HT1080 (cell line): Measurements from ENCODE around the gene ADAMTS16. TPM values are rescaled to one million over a fixed set of nuclear protein-coding genes. Genes with fewer than 3 reads are reported as not detected.
"Not testable (repeated sequence)": the region's sequence is repeated elsewhere in the genome, so short reads cannot be mapped to it uniquely, and the experiment has no call there.

ENCODE experiments used
- DNase-seq: peaks from one replicate; pipeline ENCODE4 v3.0.0-alpha.2; 2015; ENCODE audit warnings: low read depth
- polyA plus RNA-seq, 2 experiments: library from polyadenylated mRNA; depleted of rRNA; stranded (reverse); fragments of >200 nt; gene quantifications; 2 replicates each; pipeline ENCODE4 v1.2.3, GENCODE V29; 2015
- total RNA-seq: library from RNA; depleted of rRNA; stranded (reverse); fragments of >200 nt; shearing (Covaris generic); gene quantifications from 2 replicates; pipeline ENCODE4 v1.2.3, GENCODE V29; 2014; rRNA removed

The ADAMTS16 gene, protein sequence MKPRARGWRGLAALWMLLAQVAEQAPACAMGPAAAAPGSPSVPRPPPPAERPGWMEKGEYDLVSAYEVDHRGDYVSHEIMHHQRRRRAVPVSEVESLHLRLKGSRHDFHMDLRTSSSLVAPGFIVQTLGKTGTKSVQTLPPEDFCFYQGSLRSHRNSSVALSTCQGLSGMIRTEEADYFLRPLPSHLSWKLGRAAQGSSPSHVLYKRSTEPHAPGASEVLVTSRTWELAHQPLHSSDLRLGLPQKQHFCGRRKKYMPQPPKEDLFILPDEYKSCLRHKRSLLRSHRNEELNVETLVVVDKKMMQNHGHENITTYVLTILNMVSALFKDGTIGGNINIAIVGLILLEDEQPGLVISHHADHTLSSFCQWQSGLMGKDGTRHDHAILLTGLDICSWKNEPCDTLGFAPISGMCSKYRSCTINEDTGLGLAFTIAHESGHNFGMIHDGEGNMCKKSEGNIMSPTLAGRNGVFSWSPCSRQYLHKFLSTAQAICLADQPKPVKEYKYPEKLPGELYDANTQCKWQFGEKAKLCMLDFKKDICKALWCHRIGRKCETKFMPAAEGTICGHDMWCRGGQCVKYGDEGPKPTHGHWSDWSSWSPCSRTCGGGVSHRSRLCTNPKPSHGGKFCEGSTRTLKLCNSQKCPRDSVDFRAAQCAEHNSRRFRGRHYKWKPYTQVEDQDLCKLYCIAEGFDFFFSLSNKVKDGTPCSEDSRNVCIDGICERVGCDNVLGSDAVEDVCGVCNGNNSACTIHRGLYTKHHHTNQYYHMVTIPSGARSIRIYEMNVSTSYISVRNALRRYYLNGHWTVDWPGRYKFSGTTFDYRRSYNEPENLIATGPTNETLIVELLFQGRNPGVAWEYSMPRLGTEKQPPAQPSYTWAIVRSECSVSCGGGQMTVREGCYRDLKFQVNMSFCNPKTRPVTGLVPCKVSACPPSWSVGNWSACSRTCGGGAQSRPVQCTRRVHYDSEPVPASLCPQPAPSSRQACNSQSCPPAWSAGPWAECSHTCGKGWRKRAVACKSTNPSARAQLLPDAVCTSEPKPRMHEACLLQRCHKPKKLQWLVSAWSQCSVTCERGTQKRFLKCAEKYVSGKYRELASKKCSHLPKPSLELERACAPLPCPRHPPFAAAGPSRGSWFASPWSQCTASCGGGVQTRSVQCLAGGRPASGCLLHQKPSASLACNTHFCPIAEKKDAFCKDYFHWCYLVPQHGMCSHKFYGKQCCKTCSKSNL
- total RNA-seq, result 3.9 and 4.7 TPM in 2 replicates
- 4.6 and 5.2 TPM in 2 replicates for polyA plus RNA-seq (2015; cell fraction: cytosol; rRNA removed)
- 16.1 and 19.0 TPM in 2 replicates for polyA plus RNA-seq (2015; cell fraction: nucleus; rRNA removed)

DNA sequence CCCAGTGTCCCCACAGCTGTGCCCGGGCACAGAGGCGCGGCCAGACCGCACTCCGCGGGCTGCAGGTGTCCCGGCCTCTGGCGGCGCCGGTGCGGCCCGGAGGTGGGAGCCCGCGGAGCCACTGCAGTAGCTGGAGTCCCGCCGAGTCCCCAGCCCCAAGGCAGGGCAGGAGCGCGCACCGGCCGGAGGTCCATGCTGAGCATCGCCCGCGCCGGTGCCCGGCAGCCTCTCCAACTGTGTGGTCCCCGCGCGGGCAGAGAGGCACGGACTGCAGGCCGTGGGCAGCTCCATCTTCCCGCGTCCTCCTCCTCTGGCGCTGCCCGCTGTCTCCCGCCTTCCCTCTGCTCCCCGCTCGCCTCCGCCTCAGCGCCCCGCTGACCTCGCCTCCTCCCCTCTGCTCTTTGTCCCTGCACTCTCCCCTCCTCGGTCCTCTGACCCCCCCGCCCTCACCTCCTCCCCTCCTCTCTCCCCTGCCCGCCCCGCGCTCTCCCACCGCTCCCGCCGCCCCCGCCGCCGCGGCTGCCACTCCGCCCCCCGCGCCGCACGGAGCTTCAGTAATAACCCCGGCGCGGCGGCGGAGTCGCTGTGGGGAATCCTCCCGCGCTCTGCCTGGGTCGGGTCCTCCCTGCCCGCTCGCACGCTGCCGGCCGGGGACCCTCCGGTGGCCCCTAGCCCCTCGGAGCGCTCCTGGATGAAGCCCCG is at the start of gene ADAMTS16:
Gene ADAMTS16, plus strand, starts transcription at position 554 of the 702 bp plus-strand sequence. Its CDS starts 138 bp downstream, at position 692.
- no peak for DNase-seq

DNA sequence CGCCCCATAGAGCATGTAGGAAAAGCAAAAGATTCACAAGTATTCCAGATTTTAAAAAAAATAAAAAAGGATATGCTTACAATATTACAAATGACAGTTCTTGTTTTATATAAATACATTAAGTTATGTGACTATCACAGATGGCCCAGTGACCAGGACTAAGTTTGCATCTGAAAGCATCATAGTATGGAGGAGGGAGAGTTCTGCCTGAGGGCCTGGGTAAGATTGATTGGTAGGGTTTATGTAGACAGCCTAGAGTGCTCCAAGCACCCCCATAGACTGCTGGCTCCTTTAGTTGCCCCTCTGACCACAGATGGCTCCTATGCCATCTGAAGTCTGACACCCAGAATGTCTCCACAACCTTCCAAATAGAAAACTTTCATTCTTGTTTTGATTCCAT is 48.0 kb upstream of the ADAMTS16 start:
- DNase-seq, result no peak

DNA sequence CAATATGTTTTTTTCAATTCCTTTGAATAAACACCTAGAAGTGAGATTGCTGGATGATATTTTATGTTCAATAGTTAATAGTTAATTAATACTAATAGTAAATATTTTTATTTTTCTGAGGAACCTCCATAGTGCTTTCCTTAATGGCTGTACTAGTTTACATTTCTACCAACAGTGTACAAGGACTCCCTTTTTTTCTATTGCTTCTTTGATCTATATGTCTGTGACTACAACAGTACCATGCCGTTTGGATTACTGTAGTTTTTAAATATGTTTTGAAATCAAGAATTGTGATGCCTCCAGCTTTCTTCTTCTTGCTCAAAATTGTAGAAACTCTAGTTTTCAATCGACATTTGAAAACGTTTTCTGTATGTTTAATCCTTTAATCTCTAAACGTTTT is 39.5 kb upstream of the ADAMTS16 start:
- DNase-seq, result no peak

DNA sequence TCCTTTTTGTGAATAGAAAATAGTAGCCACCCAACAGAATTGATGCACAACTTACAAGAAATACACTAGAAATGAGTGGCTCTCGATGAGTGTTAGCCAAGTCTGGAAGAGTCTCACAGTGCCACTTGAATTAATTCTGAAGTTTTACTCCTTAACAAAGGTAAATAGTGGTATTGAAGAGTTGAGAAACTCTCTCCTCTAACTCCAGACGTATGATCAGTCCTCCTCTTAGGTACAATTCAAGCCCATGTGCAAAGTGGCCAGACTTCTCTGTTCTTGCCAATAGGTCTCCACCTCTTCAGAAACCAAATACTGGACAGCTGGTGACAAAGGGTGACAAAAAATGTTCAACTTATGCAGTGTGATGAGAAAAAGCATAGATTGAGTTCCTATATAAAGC is 38.5 kb upstream of the ADAMTS16 start:
- DNase-seq, result no peak

DNA sequence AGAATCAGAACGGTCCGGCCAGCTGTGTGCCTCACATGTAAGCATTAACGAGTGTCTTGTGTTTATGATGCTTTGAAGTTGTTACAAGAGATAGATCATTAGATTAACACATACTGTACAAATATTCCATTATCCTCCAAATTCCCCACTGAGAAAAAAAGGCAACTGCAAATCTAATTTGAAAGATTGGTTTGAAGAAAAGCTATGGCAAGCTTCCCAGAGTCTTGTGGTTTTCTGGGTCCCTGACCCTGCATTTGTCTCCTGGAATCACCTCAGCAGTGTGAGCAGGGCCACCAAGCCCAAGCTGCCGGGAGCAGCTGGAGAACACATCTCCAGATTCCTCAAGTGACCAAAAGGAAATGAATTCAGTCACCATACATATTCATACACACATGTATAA is 36.9 kb upstream of the ADAMTS16 start:
- DNase-seq, result peak; percentile 41

DNA sequence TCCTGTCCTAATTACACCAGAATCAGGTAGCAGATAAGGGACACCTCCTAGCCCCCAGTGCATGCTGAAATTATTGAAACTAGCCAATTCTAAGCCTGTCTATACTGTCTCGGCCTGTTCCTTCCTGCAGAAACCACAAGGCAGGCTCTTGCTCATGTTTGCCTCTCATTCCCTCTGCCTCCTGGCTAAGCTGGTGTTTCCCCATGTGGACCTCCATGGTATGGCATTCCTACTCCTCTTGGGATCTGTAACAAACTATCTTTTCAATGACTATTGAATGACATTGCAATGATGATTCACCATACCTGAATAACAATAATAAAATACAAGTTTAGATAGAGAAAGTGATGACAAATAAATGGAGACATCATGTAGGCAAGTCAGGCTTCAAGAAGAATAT is 35.6 kb upstream of the ADAMTS16 start:
- peak; percentile 52 for DNase-seq

DNA sequence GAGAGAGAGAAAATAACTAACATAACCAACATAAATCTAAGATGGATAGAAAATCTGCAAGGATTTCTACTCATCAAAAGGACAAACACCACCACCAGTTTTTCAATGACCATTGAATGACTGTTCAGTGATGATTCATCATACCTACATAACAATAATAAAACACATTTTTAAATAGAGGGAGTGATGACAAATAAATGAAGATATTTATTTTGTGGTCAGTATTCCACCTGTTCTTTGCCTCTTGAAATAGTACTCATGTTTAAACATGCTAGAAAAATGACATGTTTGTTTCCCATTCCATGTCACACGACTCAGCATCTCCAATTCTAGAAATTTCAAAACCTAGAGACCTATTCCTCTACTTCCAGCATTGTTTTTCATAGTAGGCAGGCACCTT is 34.6 kb upstream of the ADAMTS16 start:
- DNase-seq, result peak; percentile 45

DNA sequence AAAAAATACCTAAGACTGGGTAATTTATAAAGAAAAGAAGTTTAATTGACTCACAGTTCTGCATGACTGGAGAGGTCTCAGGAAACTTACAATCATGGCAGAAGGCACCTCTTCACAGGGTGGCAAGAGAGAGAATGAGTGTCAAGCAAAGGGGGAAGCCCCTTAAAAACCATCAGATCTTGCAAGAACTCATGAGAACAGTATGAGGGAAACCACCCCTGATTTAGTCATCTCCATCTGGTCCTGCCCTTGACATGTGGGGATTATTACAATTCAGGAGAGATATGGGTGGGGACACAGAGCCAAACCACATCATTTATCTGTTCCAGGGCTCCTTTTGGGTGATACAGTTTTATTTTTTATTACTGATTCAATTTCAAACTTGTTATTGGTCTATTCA is 23.2 kb upstream of the ADAMTS16 start:
- DNase-seq, result no peak

DNA sequence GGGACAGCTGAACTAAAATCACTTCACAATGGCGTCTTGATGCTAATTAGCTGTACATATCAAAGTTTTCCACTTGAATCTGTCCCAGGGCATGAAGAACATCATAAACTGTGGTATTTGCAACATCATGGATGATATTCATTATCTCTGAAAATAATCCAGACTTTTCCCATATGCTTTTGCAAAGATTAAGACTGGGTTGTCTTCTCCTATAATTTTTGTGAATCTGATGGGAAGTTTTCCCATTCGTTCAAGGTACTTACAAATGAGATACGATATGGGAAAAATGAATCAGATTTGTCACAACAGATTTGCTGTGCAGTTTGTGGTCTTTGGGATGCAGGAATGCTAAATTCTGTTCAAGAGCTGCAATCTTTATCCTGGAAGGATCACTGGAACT is 17.4 kb upstream of the ADAMTS16 start:
- no peak for DNase-seq

DNA sequence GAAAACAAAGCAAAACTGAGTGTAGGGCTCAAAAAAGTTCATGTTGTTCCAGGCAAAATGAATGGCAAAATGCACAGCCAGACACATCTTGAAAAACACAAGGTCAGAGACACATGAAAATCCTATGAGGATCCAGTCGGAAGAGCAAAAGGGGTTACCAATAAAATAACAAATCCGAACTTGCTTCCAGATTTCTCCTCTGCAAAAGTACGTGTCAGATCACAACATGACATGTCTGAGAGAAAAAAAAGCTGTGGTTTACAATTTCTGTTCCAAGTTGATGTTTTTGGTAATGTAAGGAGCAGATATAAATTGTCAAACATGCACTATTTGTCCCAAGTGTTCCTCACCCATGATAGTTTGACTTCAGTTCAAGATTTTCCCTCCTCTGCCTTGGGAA is 15.9 kb upstream of the ADAMTS16 start:
- DNase-seq, result no peak

DNA sequence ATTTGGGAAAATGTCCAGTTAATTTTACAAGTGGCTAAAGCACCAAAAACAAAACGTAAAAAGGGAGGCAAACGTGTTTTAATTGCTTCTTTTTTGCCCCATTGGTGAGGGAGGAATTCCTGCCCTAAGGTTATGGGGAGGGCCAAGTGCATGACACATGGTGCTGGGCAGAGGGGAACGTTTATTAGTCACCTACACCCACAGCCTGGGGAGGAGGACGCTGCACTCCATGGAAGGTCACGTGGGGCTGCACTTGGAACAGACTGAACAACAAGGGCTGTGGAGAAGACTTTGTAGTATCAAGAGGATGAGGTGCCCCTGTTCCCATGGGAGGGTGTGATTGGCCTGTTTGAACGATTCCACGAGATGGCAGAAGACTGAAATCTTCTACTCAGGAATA is 13.7 kb upstream of the ADAMTS16 start:
- peak; percentile 92 for DNase-seq

DNA sequence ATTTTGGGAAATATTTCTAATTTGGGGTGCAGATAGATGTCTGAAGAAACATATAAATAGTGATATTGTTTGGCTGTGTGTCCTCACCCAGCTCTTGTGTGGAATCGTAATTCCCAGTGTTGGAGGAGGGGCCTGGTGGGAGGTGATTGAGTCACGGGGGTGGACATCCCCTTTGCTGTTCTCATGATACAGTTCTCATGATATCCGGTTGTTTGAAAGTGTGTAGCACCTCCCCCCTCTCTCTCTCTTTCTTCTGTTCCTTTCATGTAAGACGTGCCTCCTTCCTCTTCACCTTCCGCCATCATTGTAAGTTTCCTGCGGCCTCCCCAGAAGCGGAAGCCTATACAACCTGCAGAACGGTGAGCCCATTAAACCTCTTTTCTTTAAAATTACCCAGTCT is 11.4 kb upstream of the ADAMTS16 start:
- peak; percentile 58 for DNase-seq

DNA sequence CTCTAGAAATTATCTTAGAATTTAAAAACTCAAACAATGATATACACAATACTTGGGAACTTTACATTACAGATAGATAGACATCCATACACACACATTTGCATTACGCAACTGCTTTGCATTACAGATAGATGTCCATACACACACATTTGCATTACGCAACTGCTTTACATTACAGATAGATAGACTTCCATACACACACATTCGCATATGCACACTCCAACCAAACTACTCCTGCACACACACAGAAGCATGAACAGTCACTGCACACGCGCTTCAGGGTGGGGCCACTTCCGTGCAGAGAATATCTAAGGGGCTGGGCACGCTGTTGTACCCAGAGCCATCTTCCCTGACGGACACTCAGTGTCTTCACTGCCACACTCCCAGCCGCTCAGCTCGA is 7.9 kb upstream of the ADAMTS16 start:
- DNase-seq, result no peak

DNA sequence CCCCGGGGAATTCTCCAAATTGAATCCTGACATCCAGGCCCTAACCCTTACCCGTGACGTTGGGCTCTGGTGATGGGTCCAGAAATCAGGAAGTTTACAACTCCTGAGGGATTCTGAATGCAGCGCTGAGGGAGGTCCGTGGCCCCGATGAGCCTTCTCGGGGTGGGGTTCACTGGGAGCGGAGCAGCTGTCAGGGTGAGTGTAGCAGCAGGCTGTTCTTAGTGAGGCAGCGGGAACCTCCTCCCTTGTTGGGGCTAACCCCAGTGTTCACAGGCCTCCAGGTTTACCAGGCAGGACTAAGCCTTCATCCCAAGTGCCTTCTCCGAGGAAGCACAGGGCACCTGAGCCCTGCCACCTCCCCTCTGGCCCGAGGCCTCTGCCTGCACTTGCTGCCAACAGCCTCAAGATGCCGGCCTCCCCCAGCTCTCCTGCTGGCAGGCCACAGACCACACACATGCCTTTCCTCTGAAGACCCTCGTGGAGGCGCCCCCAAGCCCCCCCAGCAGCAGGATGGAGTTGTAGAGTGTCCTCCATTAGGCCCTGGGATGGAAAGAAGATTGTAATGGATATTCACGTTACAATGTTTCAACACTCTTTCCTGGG is 7.3 kb upstream of the ADAMTS16 start:
- no peak for DNase-seq

DNA sequence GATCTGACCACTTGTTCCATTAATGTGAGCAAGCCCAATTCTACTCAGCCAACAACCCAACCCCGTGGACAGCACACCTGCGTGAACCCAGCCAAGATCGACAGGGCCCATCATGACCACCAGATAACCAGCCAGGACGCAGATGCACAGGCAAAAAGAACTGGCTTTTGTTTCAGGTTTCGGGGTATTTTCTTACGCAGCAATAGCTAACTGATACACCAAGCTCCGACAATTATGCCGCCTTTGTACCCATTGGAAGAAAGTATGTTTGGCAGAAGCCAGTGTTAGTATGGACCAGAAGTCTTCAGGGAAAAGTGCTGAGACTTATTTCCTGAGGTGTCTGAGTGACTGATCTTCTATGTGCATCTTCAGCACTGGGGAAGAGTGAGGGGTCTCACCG is 6.0 kb upstream of the ADAMTS16 start:
- no peak for DNase-seq

DNA sequence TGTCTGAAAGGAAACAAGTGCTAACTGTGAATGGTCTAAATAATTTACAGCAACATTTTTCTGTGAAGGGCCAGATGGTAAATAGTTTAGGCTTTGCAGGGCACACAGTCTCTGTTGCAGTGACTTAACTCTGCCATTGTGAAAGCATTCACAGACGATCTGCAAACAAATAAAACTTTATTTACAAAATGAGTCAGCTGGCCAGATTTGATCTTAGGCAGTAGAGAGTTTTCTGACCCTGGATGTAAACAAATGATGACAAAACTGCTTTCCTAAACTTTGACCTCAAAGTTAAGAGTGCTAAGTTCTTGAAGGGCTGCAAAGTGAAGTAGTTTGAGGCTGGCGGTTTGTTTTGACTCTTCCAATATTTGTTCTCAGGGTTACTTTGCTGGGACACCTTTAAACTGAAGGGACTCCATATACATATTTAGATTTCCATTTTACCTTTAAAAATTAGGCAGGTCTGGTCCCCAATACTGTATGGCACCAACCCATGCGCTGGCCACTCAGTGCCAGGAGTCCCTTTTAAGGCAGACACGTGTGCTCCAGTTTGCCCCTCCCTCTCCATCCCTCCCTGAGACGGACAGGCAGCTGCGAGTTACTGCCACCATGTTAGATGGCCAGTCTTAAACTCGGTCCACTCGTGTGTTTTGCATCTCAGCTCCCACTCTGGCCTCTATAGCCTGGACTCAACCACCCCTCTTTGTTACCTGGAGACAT is 4.0 kb upstream of the ADAMTS16 start:
- DNase-seq, result no peak

DNA sequence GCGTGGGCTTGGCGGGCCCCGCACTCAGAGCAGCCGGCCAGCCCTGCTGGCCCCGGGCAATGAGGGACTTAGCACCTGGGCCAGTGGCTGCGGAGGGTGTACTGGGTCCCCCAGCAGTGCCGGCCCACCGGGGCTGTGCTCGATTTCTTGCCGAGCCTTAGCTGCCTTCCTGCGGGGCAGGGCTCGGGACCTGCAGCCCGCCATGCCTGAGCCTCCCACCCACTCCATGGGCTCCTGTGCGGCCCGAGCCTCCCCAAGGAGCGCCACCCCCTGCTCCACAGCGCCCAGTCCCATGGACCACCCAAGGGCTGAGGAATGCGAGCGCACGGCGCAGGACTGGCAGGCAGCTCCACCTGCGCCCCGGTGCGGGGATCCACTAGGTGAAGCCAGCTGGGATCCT is 2.3 kb upstream of the ADAMTS16 start:
- not testable (repeated sequence) for DNase-seq

DNA sequence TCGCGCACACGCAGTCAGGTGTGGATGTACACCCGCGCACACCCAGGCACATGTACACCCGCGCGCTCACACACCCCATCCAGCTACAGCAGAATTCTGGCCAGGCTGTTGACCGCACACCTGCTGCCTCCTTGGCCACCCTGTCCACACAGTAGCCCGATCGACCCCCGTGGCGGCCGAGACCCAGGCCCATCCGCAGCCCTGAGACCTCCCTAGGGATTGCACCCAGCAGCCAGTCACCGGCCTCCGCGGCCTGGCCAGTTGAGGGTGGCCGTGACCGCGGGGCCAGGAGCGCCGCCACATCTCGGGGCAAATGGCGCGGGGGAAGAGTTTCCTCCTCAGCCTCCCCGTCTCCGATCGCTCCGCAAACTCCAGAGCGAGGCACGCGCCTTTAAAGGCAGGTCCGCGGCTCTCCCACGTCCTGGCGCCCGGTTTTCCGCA is 774 bp upstream of the ADAMTS16 start:
- no peak for DNase-seq

DNA sequence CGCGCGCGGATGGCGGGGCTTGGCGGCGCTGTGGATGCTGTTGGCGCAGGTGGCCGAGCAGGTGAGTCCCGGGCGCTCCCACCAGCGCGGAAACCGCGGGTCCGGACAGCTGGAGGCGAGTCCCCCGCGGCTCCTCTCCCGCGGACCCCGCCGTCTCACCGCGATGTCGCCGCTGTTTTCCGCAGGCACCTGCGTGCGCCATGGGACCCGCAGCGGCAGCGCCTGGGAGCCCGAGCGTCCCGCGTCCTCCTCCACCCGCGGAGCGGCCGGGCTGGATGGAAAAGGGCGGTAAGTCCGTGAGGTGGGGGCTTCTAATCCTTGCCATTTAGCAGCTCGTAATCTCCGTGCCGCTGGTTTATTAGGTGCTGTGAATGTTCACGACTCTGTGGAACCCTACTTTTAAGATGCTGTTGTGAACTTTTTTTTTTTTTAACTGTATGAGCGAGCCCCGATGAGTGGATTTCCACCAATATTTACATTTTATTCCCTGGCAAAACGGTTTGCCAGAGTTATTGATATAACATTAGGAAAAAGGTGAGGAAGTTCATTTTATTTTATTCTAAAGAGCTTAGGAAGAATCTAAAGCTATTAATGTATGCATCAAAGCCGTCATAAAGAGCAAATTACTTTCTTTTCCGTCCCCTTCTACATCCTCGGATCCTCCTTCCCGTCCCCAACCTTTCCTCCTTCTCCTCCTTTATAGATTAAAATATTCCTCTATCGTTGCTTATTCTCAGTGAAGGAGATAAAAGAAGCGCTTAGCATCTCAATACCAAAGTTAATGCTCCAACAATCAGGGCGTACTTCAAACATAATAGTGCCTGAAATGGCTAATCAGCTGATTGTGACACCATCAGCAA is 579 bp downstream of the ADAMTS16 start:
- no peak for DNase-seq
